ENCODE results near the gene NUP188. TPM values are rescaled to one million over a fixed set of nuclear protein-coding genes. Genes with fewer than 3 reads are reported as not detected.

Gene NUP188
- total and polyA plus RNA-seq, 2 of the 4 experiments (the other 2 are of a cell fraction): 53.0 to 59.1 TPM

GRCh38 chr9:129036923-129037766 lies 89.6 kb downstream of the NUP188 start (continued):
- TF ChIP-seq FOS (IDR thresholded peaks at IDR 0.05; ENCODE audit: low read depth, low read length) (no peak), RAD21 (IDR thresholded peaks at IDR 0.05; ENCODE audit: low read length) (no peak)

GRCh38 chr9:129037767-129038098 lies 90.2 kb downstream of the NUP188 start:
- H3K14ac ChIP-seq (replicated peaks; ENCODE audit: low read depth, low read length): no peak overlapping the region
- peaks cover 14 to 51% of the 10 kb centered on the region in 2 experiments; a peak in 3 of 4 replicates for H3K79me1 ChIP-seq (ENCODE audit: low read depth in 1 of 2, low read length in 2 of 2)
- peaks cover 16% of the 10 kb centered on the region for H4K20me1 ChIP-seq (ENCODE audit: insufficient read depth, low read length)
- no peak overlapping the region for H3K18ac ChIP-seq (ENCODE audit: low read depth, low read length)
- no peak overlapping the region for H2BK15ac ChIP-seq (ENCODE audit: low read depth, low read length)
- peak overlapping the region; percentile 71 for H2AK9ac ChIP-seq (replicated peaks; ENCODE audit: low read depth, low read length, poor library complexity)
- peaks cover 14% of the 10 kb centered on the region for H3K4me1 ChIP-seq (ENCODE audit: control insufficient read depth, insufficient read depth, low read length)
- no peak overlapping the region for H2BK120ac ChIP-seq (ENCODE audit: low read depth, low read length)
- no peak overlapping the region for H3K27ac ChIP-seq (ENCODE audit: insufficient read depth, low read length)
- whole genome bisulfite sequencing, 2 experiments (ENCODE audit: extremely low coverage in 2 of 2, insufficient read length in 1 of 2): 13% methylated on average over 3 of the region's 6 CpGs; no CpG with 5 or more reads in 1 of the 2 experiments
- peak overlapping the region; percentile 96 for H3K4me2 ChIP-seq (ENCODE audit: low read depth, low read length)
- POLR2A ChIA-PET (ENCODE audit: unreplicated experiment): no interaction called here
- H3K27me3 ChIP-seq (ENCODE audit: control insufficient read depth, insufficient read depth, low read length): no peaks in the 10 kb centered on the region
- no peaks in the 10 kb centered on the region for H3K9me3 ChIP-seq (ENCODE audit: control insufficient read depth, insufficient read depth, low read length)
- 0 out of 2 replicates have a peak, but pooled peaks cover 10% of the 10 kb centered on the region for H3K9me1 ChIP-seq (ENCODE audit: insufficient read depth, low read length)
- H4K8ac ChIP-seq (ENCODE audit: low read depth in 2 of 2, low read length in 2 of 2): no peak overlapping the region
- no peak overlapping the region; the same call in 1 of the 2 replicates for H2AK5ac ChIP-seq (ENCODE audit: low read depth, low read length)
- no peak overlapping the region for H4K91ac ChIP-seq (ENCODE audit: insufficient read depth, low read depth, low read length)
- ATAC-seq (ENCODE audit: low read depth) (no peak), DNase-seq (peak; percentile 22)
- no peak overlapping the region for H2BK5ac ChIP-seq (ENCODE audit: low read depth, low read length, poor library complexity, severe bottlenecking)
- peak overlapping the region; percentile 94; the same call in 1 of the 2 replicates for H3K9ac ChIP-seq (ENCODE audit: low read depth, low read length)
- CTCF ChIA-PET: interaction anchor here (0.8 kb wide), 1 partner anchor 10 kb away, joined by 3 read pairs; the partner anchor contains the start of gene SH3GLB2
- H2BK20ac ChIP-seq (ENCODE audit: low read depth, low read length): no peak overlapping the region
- H3K23ac ChIP-seq (ENCODE audit: low read depth, low read length): no peak overlapping the region
- TF ChIP-seq CTCF (conservative IDR thresholded peaks at IDR 0.05; ENCODE audit: low read depth, low read length) (no peak), POLR2A (IDR thresholded peaks at IDR 0.05; ENCODE audit: low read depth, low read length) (no peak), MAFK (IDR thresholded peaks at IDR 0.05; ENCODE audit: low read depth, low read length) (no peak), MAZ (IDR thresholded peaks at IDR 0.05; ENCODE audit: borderline replicate concordance, low read depth, low read length) (no peak), SMC3 (IDR thresholded peaks at IDR 0.05; ENCODE audit: low read depth, low read length) (no peak), MXI1 (IDR thresholded peaks at IDR 0.05; ENCODE audit: borderline replicate concordance, low read depth, low read length) (no peak; the same call in 1 of the 2 replicates), NFE2L2 (IDR thresholded peaks at IDR 0.05; ENCODE audit: low read depth, low read length) (no peak), ELK1 (IDR thresholded peaks at IDR 0.05; ENCODE audit: borderline replicate concordance, low read depth, low read length) (no peak), RCOR1 (IDR thresholded peaks at IDR 0.05; ENCODE audit: insufficient replicate concordance, low read length) (no peak), FOS (IDR thresholded peaks at IDR 0.05; ENCODE audit: low read depth, low read length) (no peak), RAD21 (IDR thresholded peaks at IDR 0.05; ENCODE audit: low read length) (no peak)
- H4K5ac ChIP-seq (ENCODE audit: low read depth, low read length): no peak overlapping the region
- dilution Hi-C loops (cut with HindIII; ENCODE audit: low sequenced_read_pairs, unreplicated experiment): no loop called here
- H3K4ac ChIP-seq (ENCODE audit: low read depth, low read length): no peak overlapping the region
- in situ Hi-C loops (cut with MboI; ENCODE audit: low sequenced_read_pairs): no loop called here
- H3K56ac ChIP-seq (ENCODE audit: extremely low read depth, insufficient read depth, low read length): no peak overlapping the region
- intact Hi-C loops (cut with micrococcal nuclease): no loop called here
- no TSS peak for BruUV-seq (replicated peaks)
- peaks cover 19% of the 10 kb centered on the region for H3K36me3 ChIP-seq (ENCODE audit: control insufficient read depth, insufficient read depth, low read length)
- no peak overlapping the region for H2AFZ ChIP-seq (replicated peaks; ENCODE audit: low read length, poor library complexity)
- H3K4me3 ChIP-seq (ENCODE audit: insufficient read depth, low read depth, low read length): peak overlapping the region; percentile 96
